Activated T-cell treated with anti-CD3 and anti-CD28 coated beads, Interleukin-2, amount 50 U/mL, for 1 hour (primary cell): ENCODE measurements around the gene DYTN.
A peak's percentile ranks its signal among the peaks of the same experiment; 100 is the strongest.
"Not testable (repeated sequence)": the region's sequence is repeated elsewhere in the genome, so short reads cannot be mapped to it uniquely, and the experiment has no call there.

Experiments used
- DNase-seq: peaks from one replicate; pipeline ENCODE4 v3.0.0-alpha.2; 2020

The DYTN gene

GRCh38 chr2:206718296-206718695, at the start of gene DYTN:
TSS of gene DYTN (minus strand) at chr2:206718396. CDS start at chr2:206718279, 117 bp downstream.
- DNase-seq, result no peak

GRCh38 chr2:206766057-206766930, 48.1 kb upstream of the DYTN start:
- no peak for DNase-seq

- DNase-seq, result peak; percentile 81
Measured at GRCh38 chr2:206765242-206766056, 47.3 kb upstream of the DYTN start, which contains the start of the genes FASTKD2 and MDH1B. TSS of gene FASTKD2 (plus strand) at chr2:206765606. CDS start at chr2:206766694, 1,088 bp downstream. TSS of gene MDH1B (minus strand) at chr2:206765328. CDS start at chr2:206765271, 57 bp downstream.

- DNase-seq, result no peak
Measured at GRCh38 chr2:206764673-206765241, 46.6 kb upstream of the DYTN start.

- DNase-seq, result no peak
Measured at GRCh38 chr2:206756816-206757215, 38.6 kb upstream of the DYTN start.

- no peak for DNase-seq
Measured at GRCh38 chr2:206740800-206741199, 22.6 kb upstream of the DYTN start.

GRCh38 chr2:206739271-206739670, 21.1 kb upstream of the DYTN start:
- no peak for DNase-seq

- no peak for DNase-seq
Measured at GRCh38 chr2:206736935-206737334, 18.7 kb upstream of the DYTN start.

GRCh38 chr2:206733341-206733740, 15.1 kb upstream of the DYTN start:
- no peak for DNase-seq

GRCh38 chr2:206728277-206729199, 10.3 kb upstream of the DYTN start:
- DNase-seq, result no peak

- DNase-seq, result no peak
Measured at GRCh38 chr2:206727287-206727686, 9.1 kb upstream of the DYTN start.

GRCh38 chr2:206723288-206723687, 5.1 kb upstream of the DYTN start:
- DNase-seq, result no peak

- no peak for DNase-seq
Measured at GRCh38 chr2:206721256-206721920, 3.2 kb upstream of the DYTN start.

GRCh38 chr2:206716623-206717022, 1.6 kb downstream of the DYTN start:
- no peak for DNase-seq

GRCh38 chr2:206715183-206715582, 3.0 kb downstream of the DYTN start:
- not testable (repeated sequence) for DNase-seq

- DNase-seq, result no peak
Measured at GRCh38 chr2:206713746-206714145, 4.5 kb downstream of the DYTN start.

- no peak for DNase-seq
Measured at GRCh38 chr2:206708286-206708685, 9.9 kb downstream of the DYTN start.

- no peak for DNase-seq
Measured at GRCh38 chr2:206707164-206707701, 11.0 kb downstream of the DYTN start.

GRCh38 chr2:206701952-206702605, 16.1 kb downstream of the DYTN start:
- no peak for DNase-seq

- DNase-seq, result no peak
Measured at GRCh38 chr2:206700156-206700555, 18.0 kb downstream of the DYTN start.

- no peak for DNase-seq
Measured at GRCh38 chr2:206698811-206699210, 19.4 kb downstream of the DYTN start.
